Midbrain (tissue), 1 donor: ENCODE data around the gene TRMT10B.

Experiments used
- DNase-seq: peaks from one replicate; lab custom pipeline; 2025; lab: John Stamatoyannopoulos, UW

TRMT10B gene

DNA sequence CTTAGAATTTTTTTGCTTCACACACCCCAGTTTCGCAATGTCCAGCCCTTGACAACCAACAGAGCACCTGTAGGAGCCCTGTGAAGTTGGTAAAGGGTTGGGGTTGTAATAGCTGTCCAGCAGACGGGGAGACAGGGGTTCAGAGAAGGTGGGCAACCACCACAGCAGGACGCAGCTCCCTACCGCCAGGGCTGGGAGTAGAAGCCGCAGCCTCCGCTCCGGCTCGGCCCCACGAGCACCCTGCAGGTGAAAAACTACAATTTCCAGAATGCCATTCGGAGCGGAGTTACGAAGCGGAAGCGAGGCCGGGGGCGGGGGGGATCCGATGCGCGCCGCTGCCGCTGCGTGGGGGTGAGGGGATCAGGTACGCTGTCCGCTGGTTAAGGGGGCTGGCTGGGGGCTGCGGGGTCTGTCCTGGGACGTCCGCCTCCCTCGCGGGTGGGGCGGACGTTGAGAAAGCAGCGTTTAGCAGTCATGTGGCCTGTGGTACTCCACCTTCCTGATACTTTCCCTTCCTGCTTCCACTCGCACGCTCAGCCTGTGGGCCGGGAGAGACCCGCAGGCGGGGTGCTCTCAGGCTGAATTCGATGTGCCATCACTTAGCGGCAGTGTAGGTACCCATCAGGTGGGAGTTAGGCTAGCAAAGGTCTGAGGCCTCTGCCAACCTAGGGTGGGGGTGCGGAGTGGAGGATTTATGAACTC, at the start of gene TRMT10B:
Gene TRMT10B (plus strand): TSS at position 317 of the 702 bp plus-strand sequence. CDS start 8,127 bp downstream, outside the sequence.
- peak; percentile 81 for DNase-seq

DNA sequence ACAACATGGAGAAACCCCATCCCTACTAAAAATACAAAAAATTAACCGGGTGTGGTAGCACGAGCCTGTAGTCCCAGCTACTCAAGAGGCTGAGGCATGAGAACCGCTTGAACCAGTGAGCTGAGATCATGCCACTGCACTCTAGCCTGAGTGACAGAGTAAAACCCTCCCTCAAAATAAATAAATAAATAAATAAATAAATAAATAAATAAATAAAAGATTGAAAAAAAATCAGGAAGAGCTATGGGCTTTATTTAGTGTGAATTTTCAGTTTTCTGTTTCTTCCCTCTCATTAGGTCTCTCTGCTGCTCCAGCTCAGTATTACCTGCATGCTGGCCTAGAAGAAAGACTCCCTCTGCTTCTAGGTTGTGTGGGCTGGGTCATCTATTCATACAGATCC, 47.8 kb upstream of the TRMT10B start:
- DNase-seq = no peak

GRCh38 chr9:37706290-37706689, 47.3 kb upstream of the TRMT10B start:
- no peak for DNase-seq

DNA sequence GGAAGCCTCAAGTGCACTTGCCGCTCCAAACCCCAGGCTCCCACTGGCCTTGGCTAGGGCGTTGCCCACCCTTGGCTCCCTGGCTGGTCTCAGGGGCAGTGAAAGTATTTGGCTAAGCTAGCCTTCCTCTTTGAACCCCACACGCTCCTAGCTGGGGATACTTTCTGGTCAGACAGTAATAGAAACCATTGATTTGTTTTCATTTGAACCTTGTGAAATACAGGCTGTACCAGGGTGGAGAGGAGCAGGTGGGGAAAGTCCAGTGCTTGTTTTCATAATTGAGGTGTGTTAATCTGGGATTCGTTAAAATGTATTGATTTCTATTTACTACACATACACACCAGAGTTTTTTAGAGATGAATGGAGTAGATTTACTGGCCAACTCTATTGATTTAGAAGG, 45.9 kb upstream of the TRMT10B start:
- no peak for DNase-seq

- DNase-seq = no peak
Observed at GRCh38 chr9:37710046-37710445, 43.6 kb upstream of the TRMT10B start.

GRCh38 chr9:37715260-37715659, 38.3 kb upstream of the TRMT10B start:
- DNase-seq = no peak

GRCh38 chr9:37715991-37716505, 37.6 kb upstream of the TRMT10B start:
- DNase-seq = no peak

DNA sequence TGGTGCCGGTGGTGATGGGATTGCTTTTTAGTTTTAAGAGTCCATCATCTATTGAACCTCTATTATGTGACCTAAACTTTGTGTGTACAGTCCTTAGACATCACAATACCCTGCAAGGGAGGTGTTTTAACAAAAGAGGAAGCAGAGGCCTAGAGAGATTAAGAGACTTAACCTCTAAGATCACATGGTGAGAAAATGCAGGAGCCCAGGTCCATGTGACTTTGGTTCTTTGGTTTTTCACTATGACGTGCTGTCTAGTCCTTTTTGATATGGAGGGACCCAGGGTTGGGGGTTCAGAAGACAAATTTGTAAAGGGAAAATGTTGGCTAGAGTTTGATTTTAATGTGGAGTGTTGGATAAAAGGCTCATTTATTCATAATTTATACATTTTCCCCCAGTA, 34.1 kb upstream of the TRMT10B start:
- no peak for DNase-seq

- DNase-seq = no peak
Observed at GRCh38 chr9:37727013-37727412, 26.6 kb upstream of the TRMT10B start.

DNA sequence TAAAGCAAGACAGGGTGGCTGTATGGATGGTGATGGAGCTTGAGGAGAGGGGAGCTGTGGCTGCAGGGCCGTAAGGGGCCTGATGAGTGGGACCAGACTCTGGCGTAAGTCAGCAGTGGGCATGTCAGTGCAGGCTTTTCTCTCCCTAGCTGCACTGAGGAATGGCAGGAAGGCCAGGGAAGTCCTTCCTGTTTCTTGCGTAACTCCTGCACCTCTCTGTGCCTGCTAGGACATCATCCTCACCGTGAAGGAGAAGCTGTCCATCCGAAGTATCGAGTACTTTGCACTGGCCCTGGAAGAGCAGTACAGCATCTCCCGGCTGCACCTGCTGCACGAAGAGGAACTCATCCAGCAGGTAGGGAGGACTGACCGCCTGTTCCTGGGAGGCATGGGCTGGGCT, 24.1 kb upstream of the TRMT10B start:
- no peak for DNase-seq

DNA sequence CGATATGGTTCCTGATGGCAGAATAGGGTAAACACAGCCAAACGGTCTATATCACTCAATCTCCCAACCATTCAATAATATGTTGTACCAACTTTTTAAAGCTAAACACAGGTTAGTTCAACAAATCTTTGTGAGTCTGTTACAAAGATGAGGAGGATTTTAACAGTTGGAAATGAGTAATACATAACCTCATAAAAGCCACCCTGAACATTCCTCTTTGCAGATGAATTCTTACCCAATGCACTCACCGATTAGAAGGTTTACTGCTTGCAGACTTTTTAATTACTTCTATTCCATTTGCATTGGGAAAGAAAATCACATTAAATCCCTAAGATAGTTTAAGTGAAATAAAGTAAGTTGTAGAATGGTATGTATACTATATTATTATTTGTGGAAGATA, 23.3 kb upstream of the TRMT10B start:
- DNase-seq = no peak

DNA sequence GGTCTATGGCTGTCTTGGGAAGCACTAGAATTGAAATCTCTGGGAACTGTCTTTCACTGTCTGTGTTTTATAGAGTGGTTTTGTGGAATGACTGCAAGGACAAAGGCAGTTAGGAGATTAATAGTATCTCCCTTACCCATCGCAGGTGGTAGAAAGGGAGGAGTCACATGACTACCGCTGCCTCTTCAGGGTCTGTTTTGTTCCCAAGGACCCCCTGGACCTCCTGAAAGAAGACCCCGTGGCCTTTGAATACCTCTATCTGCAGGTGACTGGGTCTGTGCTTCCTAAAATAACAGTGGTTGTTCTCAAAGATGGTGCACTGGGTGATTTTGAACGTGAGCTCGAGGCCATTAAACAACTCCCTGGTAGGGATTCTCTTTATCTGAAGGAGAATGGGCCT, 22.8 kb upstream of the TRMT10B start:
- no peak for DNase-seq

GRCh38 chr9:37732086-37732741, 21.4 kb upstream of the TRMT10B start:
- DNase-seq = no peak

GRCh38 chr9:37732952-37733351, 20.7 kb upstream of the TRMT10B start:
- no peak for DNase-seq

DNA sequence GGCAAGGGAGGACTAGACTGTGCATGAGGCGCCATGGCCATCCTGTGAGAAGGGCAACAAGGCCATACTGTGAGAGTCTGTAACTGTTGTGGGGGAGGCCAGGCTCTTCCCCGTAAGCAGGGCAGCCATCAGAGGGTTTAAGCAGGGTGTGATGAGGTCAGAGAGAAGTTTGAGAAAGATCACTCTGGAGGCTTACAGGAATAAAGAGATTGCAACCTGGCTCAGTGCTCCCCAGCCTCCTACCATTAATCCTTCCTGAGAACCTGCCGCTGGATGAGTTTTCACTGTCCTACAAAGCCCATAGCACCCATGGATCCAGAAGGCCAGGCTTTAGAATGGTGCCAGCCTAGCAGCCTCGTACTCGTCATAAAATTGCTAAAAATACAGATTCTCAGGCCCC, 14.4 kb upstream of the TRMT10B start:
- DNase-seq = no peak

DNA sequence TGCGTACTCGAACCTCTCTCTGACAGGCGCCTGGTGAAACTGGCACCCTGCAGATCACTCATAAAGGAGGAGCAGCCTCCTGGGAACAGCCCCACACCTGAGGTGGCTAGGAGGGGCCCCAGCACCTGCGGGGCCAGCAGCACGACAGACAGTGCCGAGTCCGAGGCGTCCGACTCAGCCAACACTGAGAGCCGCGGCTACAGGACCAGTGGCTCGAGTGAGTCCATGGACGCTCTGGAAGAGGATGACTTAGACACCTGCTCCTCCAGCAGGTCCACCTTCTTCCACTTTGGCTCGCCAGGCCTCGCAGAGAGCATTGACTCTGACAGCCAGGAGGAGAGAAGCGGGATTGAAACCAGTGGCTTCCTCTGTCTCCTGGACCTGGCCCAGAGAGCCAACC, 13.5 kb upstream of the TRMT10B start:
- no peak for DNase-seq

DNA sequence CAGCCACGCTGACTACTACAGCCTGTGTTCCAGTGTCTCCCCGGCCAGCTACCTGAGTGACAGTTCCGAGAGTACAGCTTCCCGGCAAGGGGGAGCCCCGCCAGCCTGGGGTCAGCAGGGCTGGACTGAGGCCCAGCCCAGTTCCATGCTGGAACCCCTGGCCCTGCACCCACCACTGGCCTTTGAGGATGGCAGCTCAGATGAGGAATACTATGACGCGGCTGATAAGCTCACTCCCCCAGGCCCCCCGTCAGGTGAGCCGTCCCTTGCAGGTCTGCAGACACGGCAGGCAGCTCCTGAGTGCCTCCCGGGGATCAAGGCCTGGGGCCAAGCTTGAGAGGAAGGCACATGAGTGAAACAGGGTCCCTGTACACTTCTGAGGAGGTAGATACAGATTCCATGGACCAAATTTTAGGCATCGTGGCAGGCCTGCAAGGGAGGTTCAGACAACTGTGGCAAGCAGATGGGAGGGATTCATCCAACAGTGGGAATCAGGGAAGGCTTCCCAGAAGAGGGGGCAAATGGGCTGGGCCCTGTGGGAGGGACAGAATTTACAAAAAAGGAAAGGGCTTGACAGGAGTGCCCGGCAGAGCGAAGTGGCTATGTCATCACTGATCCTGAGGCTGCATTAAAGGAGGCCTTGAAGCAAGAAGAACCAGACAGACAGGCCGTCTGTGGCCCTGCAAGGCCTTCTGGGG, 12.8 kb upstream of the TRMT10B start:
- DNase-seq = no peak

DNA sequence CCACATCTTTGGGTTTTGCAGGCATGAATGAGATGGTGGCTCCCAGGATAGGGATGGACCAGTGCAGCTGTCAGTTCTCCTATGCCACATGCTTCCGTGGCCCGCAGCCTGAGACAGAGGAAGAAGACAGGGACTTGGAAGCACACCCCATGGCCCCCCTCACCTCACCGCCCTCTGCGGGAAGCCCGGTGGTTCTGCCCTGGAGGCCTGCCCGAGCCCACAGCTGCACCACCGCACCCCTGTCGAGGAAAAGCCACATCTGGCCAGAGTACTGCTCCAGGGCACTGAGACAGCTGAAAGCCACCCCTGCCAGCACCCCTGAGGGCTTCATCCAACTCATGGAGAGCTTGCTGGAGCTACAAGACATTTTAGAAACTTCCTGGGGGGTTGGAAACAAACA, 7.6 kb upstream of the TRMT10B start:
- no peak for DNase-seq

DNA sequence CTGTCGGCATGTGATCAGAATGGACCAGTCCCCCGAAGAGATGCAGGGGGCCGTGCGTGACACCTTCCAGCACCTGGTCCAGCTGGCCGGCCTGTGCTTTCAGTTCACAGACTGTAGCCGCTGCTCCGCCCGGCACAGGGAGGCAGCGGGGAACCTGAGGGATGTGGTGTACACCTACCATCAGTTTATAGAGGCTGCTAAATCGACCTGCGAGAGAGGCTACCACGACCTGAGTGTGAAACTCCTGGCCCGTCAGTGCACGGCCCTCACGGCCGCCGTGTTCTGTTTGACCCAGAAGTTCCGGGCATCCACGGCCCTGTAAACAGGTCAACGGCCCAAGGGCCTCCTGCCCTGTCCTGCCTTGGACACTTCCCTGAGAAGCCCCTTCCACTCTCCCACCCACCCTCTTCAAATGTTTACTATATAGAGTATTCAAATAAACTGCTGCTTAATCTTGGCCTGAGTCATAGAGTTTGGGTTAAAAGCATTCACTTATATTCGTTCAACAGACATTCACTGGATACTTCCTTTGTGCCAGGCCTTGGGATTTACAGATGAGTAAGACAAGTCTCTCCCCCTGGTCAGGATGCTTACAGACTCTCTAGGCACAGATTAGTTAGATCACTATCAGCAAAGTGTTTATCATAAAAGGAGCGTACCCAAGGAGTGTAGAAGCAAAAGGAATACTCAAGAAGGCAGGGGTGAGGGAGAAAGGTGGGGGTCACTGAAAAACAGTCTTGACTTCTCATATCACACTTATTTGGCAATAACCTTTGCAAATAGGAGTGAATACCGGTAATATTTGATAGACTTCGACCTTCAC, 6.9 kb upstream of the TRMT10B start:
- no peak for DNase-seq

DNA sequence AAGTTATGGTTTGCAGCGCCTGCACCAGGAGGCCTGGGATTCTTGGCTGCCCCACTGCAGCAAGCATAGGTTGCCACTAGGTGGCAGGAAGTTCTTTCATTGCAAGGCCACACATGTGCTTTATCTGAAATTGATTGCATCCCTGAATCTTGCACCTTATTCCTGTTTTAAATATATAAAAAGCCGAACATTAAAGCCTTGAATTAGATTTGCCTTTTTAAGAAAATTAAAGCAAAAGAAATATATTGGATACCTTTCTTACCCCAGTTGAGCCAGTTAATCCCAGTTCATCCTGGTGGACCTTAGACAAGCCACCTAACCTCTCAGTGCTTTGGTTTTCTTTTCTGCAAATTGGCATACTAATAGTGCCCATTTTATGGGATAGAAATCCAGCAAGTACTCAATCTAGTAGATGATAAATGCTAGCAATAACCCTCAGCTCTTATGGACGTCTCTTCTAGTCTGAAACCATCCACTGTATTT, 6.3 kb upstream of the TRMT10B start:
- peak; percentile 74 for DNase-seq

DNA sequence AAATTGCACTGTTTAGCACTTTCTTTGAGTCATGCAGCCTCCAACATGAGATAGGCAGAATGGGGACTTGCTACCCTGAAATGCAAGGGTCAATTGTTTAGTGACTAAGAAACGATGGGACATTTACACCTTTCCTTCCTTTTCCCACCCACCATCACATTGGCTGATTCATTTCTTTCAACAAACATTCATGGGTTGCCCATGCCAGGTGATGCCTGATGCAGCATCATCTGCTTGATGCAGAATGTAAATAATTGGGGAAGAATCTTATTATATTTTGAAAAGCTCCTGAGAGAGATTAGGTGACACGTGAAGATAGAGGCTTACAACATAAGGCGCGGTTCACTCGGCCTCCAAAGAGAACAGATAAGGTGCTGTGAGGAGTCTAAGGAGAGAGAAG, 4.5 kb upstream of the TRMT10B start:
- DNase-seq = no peak

DNA sequence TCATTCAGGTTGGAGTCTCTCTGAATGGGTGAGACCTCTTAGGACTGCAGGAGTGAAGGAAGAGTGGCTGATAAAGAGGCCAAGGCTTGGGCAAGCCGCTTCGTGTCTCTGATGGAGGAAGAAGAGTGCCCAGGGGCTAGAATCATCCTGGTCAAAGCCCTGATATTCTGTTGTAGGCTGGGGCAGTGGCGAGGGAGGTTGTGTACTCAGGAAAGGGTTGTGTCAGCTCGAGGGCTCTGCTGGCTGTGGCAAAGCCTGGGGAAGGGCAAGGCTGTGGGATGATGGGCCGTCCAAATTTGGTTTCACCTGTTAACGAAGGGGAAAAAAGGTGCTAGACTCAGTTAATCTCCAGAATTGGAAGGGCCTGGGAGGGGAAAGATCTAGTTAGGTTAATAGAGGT, 2.4 kb upstream of the TRMT10B start:
- no peak for DNase-seq
